Measurements from ENCODE around the gene TRIM56. TPM values are rescaled to one million over a fixed set of nuclear protein-coding genes. Genes with fewer than 3 reads are reported as not detected.
A peak's percentile ranks its signal among the peaks of the same experiment; 100 is the strongest.
"Not testable (repeated sequence)": the region's sequence is repeated elsewhere in the genome, so short reads cannot be mapped to it uniquely, and the experiment has no call there.

The TRIM56 gene
- 32.3 and 52.2 TPM in 2 replicates for total RNA-seq (2014; rRNA removed; shearing (Covaris generic))

GRCh38 chr7:101085162-101085964, at the start of gene TRIM56:
Gene TRIM56 (plus strand): TSS chr7:101085481. CDS start chr7:101087313, 1,832 bp downstream.
- DNase-seq (ENCODE audit: low spot score) = peak; percentile 89

DNA sequence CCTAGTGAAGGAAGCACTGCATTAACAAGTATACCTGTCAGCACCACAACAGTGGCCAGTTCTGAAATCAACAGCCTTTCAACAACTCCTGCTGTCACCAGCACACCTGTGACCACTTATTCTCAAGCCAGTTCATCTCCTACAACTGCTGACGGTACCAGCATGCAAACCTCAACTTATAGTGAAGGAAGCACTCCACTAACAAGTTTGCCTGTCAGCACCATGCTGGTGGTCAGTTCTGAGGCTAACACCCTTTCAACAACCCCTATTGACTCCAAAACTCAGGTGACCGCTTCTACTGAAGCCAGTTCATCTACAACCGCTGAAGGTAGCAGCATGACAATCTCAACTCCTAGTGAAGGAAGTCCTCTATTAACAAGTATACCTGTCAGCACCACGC, 49.3 kb upstream of the TRIM56 start:
- DNase-seq (ENCODE audit: low spot score) = no peak

DNA sequence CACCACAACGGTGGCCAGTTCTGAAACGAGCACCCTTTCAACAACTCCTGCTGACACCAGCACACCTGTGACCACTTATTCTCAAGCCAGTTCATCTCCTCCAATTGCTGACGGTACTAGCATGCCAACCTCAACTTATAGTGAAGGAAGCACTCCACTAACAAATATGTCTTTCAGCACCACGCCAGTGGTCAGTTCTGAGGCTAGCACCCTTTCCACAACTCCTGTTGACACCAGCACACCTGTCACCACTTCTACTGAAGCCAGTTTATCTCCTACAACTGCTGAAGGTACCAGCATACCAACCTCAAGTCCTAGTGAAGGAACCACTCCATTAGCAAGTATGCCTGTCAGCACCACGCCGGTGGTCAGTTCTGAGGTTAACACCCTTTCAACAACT, 44.0 kb upstream of the TRIM56 start:
- DNase-seq (ENCODE audit: low spot score) = not testable (repeated sequence)

GRCh38 chr7:101058355-101058754, 26.9 kb upstream of the TRIM56 start:
- DNase-seq (ENCODE audit: low spot score) = peak; percentile 61

- no peak for DNase-seq (ENCODE audit: low spot score)
Observed at GRCh38 chr7:101059620-101059942, 25.7 kb upstream of the TRIM56 start.

DNA sequence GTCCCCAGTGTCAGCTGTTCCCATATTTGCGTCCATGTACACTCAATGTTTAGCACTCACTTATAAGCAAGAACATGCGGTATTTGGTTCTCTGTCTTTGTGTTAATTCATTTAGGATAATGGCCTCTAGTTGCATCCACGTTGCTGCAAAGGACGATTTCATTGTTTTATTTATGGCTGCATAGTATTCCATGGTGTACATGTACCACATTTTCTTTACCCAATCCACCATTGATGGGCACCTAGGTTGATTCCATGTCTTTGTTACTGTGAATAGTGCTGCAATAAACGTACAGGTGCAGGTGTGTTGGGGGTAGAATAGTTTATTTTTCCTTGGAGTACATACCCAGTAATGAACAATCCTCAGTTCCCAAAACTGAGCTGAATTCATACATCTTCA, 24.3 kb upstream of the TRIM56 start:
- no peak for DNase-seq (ENCODE audit: low spot score)

DNA sequence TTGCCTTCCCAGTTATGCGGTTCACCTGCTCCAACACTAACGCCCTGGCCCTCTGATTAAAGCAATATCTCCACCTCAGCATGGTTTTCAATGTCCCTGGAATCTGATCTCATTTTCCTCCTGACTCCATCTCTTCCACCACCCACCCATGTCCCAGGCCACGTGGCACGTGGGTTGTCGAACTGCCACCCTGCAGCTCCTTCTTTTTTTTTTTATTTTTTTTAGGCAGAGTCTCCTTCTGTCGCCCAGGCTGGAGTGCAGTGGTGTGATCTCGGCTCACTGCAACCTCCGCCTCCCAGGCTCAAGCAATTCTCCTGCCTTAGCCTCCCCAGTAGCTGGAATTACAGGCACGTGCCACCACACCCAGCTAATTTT, 21.1 kb upstream of the TRIM56 start:
- DNase-seq (ENCODE audit: low spot score) = not testable (repeated sequence)

DNA sequence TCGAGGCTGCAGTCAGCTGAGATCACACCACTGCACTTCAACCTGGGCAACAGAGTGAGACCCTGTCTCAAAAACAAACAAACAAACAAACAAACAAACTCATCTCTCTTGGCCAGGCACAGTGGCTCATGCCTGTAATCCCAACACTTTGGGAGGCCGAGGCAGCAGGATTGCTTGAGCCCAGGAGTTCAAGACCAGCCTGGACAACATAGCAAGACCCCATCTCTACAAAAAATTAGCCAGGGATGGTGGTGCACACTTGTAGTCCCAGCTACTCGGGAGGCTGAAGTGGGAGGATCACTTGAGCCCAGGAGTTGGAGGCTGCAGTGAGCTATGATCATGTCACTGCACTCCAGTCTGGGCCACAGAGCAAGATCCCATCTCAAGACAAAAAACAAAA, 20.1 kb upstream of the TRIM56 start:
- not testable (repeated sequence) for DNase-seq (ENCODE audit: low spot score)

DNA sequence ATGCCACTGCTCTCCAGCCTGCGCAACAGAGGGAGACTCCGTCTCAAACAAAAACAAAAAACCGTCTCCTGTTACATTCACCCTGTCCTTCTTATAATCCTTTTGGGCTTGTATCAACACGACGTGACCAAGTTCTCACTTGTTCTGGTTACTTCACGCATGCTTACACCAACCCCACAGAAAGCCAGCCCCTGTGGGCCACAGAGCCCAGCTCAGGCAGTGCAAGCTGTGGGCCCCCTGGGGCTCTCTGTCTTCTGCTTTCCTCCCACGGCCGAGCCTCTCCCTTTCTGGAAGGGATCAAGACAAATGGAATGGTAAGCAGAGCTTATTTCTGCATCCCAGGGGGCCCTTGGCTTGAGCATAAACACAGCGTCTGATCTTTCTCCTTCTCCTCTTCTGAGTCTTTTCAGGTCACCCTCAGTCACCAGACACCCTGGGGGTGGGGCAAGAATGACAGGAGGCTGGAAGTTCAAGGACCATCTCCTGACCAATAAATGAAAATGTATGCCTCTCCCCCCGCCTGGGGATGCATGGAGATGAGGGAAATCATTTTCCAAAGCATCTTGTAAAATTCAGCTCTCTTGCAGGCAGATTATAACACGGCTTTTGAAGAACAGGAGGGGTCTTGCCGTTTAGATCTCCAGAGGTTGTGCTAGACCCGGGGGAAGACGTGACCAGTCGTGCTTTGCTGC, 19.0 kb upstream of the TRIM56 start:
- DNase-seq (ENCODE audit: low spot score) = no peak

- DNase-seq (ENCODE audit: low spot score) = no peak
Observed at GRCh38 chr7:101066833-101067177, 18.5 kb upstream of the TRIM56 start.

DNA sequence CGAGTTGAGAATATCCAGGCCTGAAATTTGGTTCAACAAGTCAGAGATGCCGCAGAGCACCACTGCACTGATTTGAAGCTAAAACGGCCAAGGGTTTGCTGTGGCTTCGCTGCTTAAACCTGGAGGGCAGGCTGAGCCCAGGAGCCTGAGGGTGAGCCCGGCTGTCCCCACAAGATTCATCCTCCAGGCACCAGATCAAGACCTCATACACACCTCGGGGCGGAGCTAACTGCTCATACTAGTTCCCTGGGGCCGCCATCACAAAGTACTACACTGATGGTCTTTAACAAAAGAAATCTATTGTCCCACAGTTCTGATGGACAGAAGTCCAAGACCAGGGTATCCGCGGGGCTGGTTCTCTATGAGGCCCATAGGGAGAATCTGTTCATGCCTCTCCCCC, 16.9 kb upstream of the TRIM56 start:
- DNase-seq (ENCODE audit: low spot score) = no peak

GRCh38 chr7:101071362-101072104, 13.7 kb upstream of the TRIM56 start:
- not testable (repeated sequence) for DNase-seq (ENCODE audit: low spot score)

GRCh38 chr7:101075646-101076045, 9.6 kb upstream of the TRIM56 start:
- no peak for DNase-seq (ENCODE audit: low spot score)

- not testable (repeated sequence) for DNase-seq (ENCODE audit: low spot score)
Observed at GRCh38 chr7:101076183-101076582, 9.1 kb upstream of the TRIM56 start.

- peak; percentile 98 for DNase-seq (ENCODE audit: low spot score)
Observed at GRCh38 chr7:101077303-101078086, 7.8 kb upstream of the TRIM56 start.

- no peak for DNase-seq (ENCODE audit: low spot score)
Observed at GRCh38 chr7:101081432-101081831, 3.8 kb upstream of the TRIM56 start.

- DNase-seq (ENCODE audit: low spot score) = no peak
Observed at GRCh38 chr7:101084865-101085161, 468 bp upstream of the TRIM56 start.

- no peak for DNase-seq (ENCODE audit: low spot score)
Observed at GRCh38 chr7:101087334-101088068, 2.2 kb downstream of the TRIM56 start.

DNA sequence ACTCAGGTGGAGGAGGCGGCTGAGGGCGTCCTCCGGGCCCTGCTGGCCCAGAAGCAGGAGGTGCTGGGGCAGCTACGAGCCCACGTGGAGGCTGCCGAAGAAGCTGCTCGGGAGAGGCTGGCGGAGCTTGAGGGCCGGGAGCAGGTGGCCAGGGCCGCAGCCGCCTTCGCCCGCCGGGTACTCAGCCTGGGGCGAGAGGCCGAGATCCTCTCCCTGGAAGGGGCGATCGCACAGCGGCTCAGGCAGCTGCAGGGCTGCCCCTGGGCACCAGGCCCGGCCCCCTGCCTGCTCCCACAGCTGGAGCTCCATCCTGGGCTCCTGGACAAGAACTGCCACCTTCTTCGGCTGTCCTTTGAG, 2.8 kb downstream of the TRIM56 start:
- no peak for DNase-seq (ENCODE audit: low spot score)

- DNase-seq (ENCODE audit: low spot score) = no peak
Observed at GRCh38 chr7:101088858-101089529, 3.7 kb downstream of the TRIM56 start.

GRCh38 chr7:101089876-101090275, 4.6 kb downstream of the TRIM56 start:
- no peak for DNase-seq (ENCODE audit: low spot score)

Data from HT-29 (cell line).